ENCODE measurements around the gene ODAD4.
"Not testable (repeated sequence)": the region's sequence is repeated elsewhere in the genome, so short reads cannot be mapped to it uniquely, and the experiment has no call there.

ODAD4 gene

DNA sequence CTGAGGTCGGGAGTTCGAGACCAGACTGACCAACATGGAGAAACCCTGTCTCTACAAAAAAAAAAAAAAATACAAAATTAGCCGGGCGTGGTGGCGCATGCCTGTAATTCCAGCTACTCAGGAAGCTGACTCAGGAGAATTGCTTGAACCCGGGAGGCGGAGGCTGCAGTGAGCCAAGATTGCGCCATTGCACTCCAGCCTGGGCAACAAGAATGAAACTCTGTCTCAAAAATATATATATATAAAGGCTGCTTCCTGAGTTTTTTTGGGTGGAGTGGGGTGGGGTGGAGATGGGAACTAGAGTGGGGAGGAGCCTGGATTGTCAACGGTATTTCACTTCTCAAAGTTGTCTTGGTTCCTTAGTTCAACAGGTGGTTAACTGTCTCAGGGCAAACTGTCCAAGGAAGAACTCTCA is 79.9 kb downstream of the ODAD4 start:
- not testable (repeated sequence) for DNase-seq

DNA sequence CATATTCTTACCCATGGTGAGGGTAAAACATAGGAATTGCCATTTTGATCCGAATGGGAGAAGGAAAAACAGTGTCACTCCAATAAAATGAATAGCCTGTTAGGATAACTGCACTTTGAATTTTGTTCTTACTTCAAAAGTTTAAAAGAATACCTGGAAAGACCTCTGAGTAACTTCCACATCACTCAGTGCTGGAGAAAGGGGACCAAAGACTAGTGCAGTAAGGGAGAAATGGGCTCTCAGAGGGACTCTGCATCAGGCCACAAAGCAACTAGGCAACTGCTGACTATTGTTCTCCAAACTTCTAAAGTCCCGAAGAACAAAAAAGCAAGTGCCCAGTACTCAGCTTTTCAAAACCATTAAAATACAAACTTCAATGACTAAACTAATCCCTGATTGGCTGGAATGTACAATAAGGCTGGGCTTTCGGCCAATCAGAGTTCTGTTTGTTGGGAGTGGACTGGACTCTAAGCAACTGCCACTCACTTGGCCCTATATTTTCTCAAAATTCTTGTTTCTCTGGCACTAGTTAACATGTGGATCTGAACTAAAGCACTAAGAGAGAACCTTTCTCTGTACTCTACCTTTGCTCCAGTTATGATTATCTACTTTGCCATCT is 80.6 kb downstream of the ODAD4 start:
- no peak for DNase-seq

GRCh38 chr17:42012363-42012762 is 81.9 kb downstream of the ODAD4 start:
- DNase-seq = not testable (repeated sequence)

DNA sequence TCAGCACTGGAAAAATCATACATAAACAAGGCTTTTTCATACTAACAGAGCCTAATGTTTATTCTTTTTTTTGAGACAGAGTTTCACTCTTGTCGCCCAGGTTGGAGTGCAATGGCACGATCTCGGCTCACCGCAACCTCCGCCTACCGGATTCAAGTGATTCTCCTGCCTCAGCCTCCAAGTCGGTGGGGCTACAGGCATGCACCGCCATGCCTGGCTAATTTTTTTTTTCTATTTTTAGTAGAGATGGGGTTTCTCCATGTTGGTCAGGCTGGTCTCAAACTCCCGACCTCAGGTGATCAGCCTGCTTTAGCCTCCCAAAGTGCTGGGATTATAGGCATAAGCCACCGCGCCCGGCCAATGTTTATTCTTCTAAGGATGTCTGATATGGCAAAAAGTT is 83.3 kb downstream of the ODAD4 start:
- not testable (repeated sequence) for DNase-seq
